GM18517 (cell line): ENCODE results near the gene TCFL5.

Source experiments
- ATAC-seq: cut with Tn5 transposase; IDR thresholded peaks from one replicate; pipeline ENCODE4 v1.9.1; 2021; ENCODE audit warnings: mild to moderate bottlenecking, moderate library complexity; ENCODE audit not compliant: unreplicated experiment

The TCFL5 gene

GRCh38 chr20:62800314-62801259, 61.0 kb downstream of the TCFL5 start:
- no peak for ATAC-seq

GRCh38 chr20:62799873-62800272, 61.7 kb downstream of the TCFL5 start:
- ATAC-seq = no peak

GRCh38 chr20:62799459-62799858, 62.2 kb downstream of the TCFL5 start:
- ATAC-seq = no peak

- ATAC-seq = no peak
Measured at GRCh38 chr20:62799036-62799435, 62.6 kb downstream of the TCFL5 start.

GRCh38 chr20:62797671-62798532, 63.7 kb downstream of the TCFL5 start:
- no peak for ATAC-seq

- ATAC-seq = no peak
Measured at GRCh38 chr20:62796699-62797491, 64.7 kb downstream of the TCFL5 start.

- no peak for ATAC-seq
Measured at GRCh38 chr20:62795023-62795761, 66.4 kb downstream of the TCFL5 start.

GRCh38 chr20:62794007-62794724, 67.5 kb downstream of the TCFL5 start:
- peak; percentile 57 for ATAC-seq

GRCh38 chr20:62793757-62794006, 67.9 kb downstream of the TCFL5 start:
- ATAC-seq = no peak

- no peak for ATAC-seq
Measured at GRCh38 chr20:62792940-62793756, 68.5 kb downstream of the TCFL5 start.

- ATAC-seq = no peak
Measured at GRCh38 chr20:62792182-62792939, 69.3 kb downstream of the TCFL5 start.

- no peak for ATAC-seq
Measured at GRCh38 chr20:62791301-62792181, 70.1 kb downstream of the TCFL5 start.
